Body of pancreas (tissue), 4 donors: ENCODE measurements around the gene SHC1. TPM values are rescaled to one million over a fixed set of nuclear protein-coding genes. Genes with fewer than 3 reads are reported as not detected.

Experiments
- ATAC-seq: fragments of 150-250 bp; one replicate; pipeline ENCODE4 v1.9.1; 2016
- DNase-seq, 4 donors: peaks; one replicate each; pipeline ENCODE4 v3.0.0-alpha.2; 2019
- H3K27ac ChIP-seq, 4 donors: fragments of 200-600 bp; sonication (generic); 1 replicate in 3 of 4; 2 replicates in 1 of 4; pipeline versions ENCODE4 v1.5.1 to v1.6.1; 2016 to 2019; ENCODE audit warnings: mild to moderate bottlenecking in 1 of 4, mixed read lengths in 1 of 4, moderate library complexity in 1 of 4
- H3K27me3 ChIP-seq, 2 donors: fragments of 200-600 bp; sonication (generic); one replicate each; pipeline ENCODE4 v1.6.0; 2016; ENCODE audit warnings: mild to moderate bottlenecking in 1 of 2
- H3K36me3 ChIP-seq, 2 donors: fragments of 200-600 bp; sonication (generic); replicated peaks in 1 of 2; 2 replicates each; pipeline ENCODE4 v1.5.1; 2016; ENCODE audit warnings: low read depth in 2 of 2; ENCODE audit not compliant: insufficient read depth in 1 of 2
- H3K4me1 ChIP-seq: fragments of 200-600 bp; sonication (generic); one replicate; pipeline ENCODE4 v1.6.0; 2016
- H3K4me3 ChIP-seq, 2 donors: fragments of 200-600 bp; sonication (generic); 1 replicate in 1 of 2; 2 replicates in 1 of 2; pipeline ENCODE4 v1.5.1; 2016 to 2019
- H3K9me3 ChIP-seq, 3 donors: fragments of 200-600 bp; sonication (generic); 1 replicate in 2 of 3; 2 replicates in 1 of 3; pipeline ENCODE4 v1.5.1; 2016
- POLR2A ChIP-seq, 3 donors: fragments of 450-650 bp; IDR thresholded peaks; one replicate each; pipeline ENCODE4 v1.6.1; 2016; ENCODE audit warnings: antibody characterized with exemption in 3 of 3, mild to moderate bottlenecking in 2 of 3
- WGBS, 2 donors: methylation state at CpG; one replicate each; pipeline ENCODE4 v1.1.5; 2017; 5-methylcytosine and 5-hydroxymethylcytosine counted together
- intact Hi-C: fragments of 100-400 bp; cut with DNase I; formaldehyde crosslinking; loops from one replicate; pipeline ENCODE4 v1.15.1; 2023
- total RNA-seq, 2 donors: library from RNA; depleted of rRNA; stranded (reverse); fragments of >200 nt; gene quantifications; one replicate each; pipeline ENCODE4 v1.1.0, GENCODE V29; 2016
- TF ChIP-seq, protein P1 (sequence below), 7 experiments: fragments of 450-650 bp in 4 of 7; fragments of 200-600 bp in 3 of 7; sonication (generic) in 3 of 7; IDR thresholded peaks; one replicate each; pipeline ENCODE4 v1.5.1; 2016 to 2019; ENCODE audit warnings: antibody characterized with exemption in 7 of 7

The SHC1 gene
- total RNA-seq, 2 donors from 2014 or later: 38.1 to 45.5 TPM

DNA sequence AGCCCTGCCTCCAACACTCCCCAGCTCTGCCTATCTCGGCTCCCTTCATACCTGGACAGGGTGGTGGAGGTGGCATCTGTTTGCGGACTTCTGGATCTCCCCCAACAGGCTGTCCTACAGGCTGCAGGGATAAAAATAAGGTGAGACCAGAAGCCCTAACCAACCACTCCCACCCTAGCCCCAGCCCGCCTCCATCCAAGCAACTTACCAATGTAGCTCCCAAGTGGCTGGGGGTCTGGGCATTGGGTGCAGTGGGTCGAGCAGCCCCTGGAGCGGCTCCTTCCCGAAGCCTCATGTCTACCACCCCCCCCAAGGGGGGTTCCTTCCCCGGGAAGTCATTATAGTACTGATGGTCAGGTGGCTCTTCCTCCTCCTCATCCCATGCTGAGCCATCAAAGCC, 4.4 kb downstream of the SHC1 start:
- DNase-seq: no peak
- no peaks in the 10 kb centered on the region for H3K9me3 ChIP-seq
- H3K27ac ChIP-seq: no peak overlapping the region
- peaks cover 7 to 30% of the 10 kb centered on the region in 2 donors for H3K36me3 ChIP-seq
- 80 to 88% methylated on average over 4 to 7 of the region's 7 CpGs for WGBS, 2 donors
- no peak for ATAC-seq
- H3K4me1 ChIP-seq: peaks cover 35% of the 10 kb centered on the region
- TF ChIP-seq POLR2A (IDR thresholded peaks at IDR 0.05): no peak
- TF ChIP-seq, protein P1, sequence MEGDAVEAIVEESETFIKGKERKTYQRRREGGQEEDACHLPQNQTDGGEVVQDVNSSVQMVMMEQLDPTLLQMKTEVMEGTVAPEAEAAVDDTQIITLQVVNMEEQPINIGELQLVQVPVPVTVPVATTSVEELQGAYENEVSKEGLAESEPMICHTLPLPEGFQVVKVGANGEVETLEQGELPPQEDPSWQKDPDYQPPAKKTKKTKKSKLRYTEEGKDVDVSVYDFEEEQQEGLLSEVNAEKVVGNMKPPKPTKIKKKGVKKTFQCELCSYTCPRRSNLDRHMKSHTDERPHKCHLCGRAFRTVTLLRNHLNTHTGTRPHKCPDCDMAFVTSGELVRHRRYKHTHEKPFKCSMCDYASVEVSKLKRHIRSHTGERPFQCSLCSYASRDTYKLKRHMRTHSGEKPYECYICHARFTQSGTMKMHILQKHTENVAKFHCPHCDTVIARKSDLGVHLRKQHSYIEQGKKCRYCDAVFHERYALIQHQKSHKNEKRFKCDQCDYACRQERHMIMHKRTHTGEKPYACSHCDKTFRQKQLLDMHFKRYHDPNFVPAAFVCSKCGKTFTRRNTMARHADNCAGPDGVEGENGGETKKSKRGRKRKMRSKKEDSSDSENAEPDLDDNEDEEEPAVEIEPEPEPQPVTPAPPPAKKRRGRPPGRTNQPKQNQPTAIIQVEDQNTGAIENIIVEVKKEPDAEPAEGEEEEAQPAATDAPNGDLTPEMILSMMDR (IDR thresholded peaks at IDR 0.05): no peak
- no peaks in the 10 kb centered on the region for H3K27me3 ChIP-seq
- intact Hi-C loops: no loop called here
- no peak overlapping the region for H3K4me3 ChIP-seq

DNA sequence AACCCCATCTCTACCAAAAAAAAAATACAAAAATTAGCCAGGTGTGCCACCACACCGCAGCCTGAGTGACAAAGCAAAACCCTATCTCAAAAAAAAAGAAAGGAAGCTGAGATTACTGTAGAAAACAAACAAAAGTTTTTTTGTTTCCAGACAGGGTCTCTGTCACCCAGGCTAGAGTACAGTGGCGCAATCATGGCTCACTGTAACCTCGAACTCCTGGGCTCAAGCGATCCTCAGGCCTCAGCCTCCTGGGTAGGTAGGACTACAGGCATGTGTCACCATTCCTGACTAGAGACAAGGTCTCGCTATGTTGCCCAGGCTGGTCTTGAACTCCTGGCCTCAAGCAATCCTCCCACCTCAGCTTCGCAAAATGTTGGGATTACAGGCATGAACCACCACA, 6.2 kb downstream of the SHC1 start:
- DNase-seq: no peak
- intact Hi-C loops: loop anchor here (5.0 kb wide), 1 partner anchor 48 kb away; no protein-coding TSS in a partner anchor
- TF ChIP-seq, protein P1 (IDR thresholded peaks at IDR 0.05): no peak
- peaks cover 27% of the 10 kb centered on the region for H3K4me1 ChIP-seq
- no peak for ATAC-seq
- no peak overlapping the region for H3K4me3 ChIP-seq
- H3K9me3 ChIP-seq: no peaks in the 10 kb centered on the region
- H3K36me3 ChIP-seq: peaks cover 7 to 30% of the 10 kb centered on the region in 2 donors
- 65 to 68% methylated on average over 4 to 6 of the region's 6 CpGs for WGBS, 2 donors
- no peaks in the 10 kb centered on the region for H3K27me3 ChIP-seq
- H3K27ac ChIP-seq: no peak overlapping the region

DNA sequence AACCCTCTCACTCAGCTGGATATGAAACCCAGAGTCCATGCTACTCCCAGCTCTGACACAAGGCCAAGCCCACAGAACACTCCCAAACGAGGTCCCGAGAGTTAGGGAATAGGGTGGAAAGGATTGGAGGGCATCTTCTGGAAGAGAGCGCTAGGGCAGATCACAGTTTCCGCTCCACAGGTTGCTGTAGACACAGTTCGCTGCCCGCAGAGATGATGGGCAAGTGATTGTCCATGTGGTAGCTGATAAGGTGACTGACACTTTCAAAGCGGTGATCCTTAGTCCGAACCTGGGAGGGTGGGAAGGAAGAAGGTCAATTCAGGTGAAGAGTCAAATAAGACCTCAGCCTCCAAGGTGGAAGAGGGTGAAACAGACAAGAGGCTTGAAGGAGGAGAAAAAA, 6.9 kb downstream of the SHC1 start:
- Histone ChIP-seq H3K27ac (no peak overlapping the region), H3K4me1 (peaks cover 24% of the 10 kb centered on the region), H3K27me3 (no peaks in the 10 kb centered on the region), H3K9me3 (no peaks in the 10 kb centered on the region), H3K36me3 (peaks cover 7 to 33% of the 10 kb centered on the region in 2 donors), H3K4me3 (no peak overlapping the region)
- DNase-seq: no peak
- 68 to 71% methylated on average over 8 of the region's 8 CpGs for WGBS, 2 donors
- no peak for ATAC-seq
- intact Hi-C loops: loop anchor here (5.0 kb wide), 1 partner anchor 49 kb away; no protein-coding TSS in a partner anchor
- TF ChIP-seq POLR2A (IDR thresholded peaks at IDR 0.05): no peak
- TF ChIP-seq, protein P1 (IDR thresholded peaks at IDR 0.05): no peak

DNA sequence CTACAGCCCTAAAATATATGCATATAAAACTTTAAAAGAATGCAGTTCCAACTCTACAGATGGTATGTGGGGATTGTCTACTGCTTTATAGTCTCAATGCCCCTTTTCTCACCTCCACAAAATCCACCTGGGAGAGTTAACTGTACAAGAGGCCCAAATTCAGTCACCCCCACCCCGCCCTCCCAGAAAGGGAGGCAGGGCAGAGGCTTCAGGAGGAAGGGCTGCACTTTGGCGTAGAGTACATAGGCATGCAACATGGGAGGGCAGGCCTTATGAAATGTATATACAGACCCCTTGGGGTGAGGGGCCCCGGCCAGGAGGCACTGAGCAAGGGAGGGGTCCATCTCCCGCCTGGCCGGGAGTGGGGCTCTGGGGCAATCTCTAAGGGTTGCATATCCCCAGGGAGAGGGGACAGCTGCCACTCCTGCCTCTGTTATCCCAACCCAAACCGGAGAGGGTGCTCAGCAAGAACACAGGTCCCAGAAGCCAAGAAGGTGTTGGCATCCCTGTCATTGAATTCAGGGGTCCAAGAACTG, 7.7 kb downstream of the SHC1 start:
- Histone ChIP-seq H3K36me3 (peaks cover 7 to 30% of the 10 kb centered on the region in 2 donors), H3K4me3 (no peak overlapping the region), H3K27ac (peak overlapping the region in 3 of 4 donors; percentile 96 to 99 (median 99)), H3K27me3 (no peaks in the 10 kb centered on the region), H3K9me3 (no peaks in the 10 kb centered on the region), H3K4me1 (peaks cover 24% of the 10 kb centered on the region)
- TF ChIP-seq, protein P1 (IDR thresholded peaks at IDR 0.05): no peak
- no peak for TF ChIP-seq POLR2A (IDR thresholded peaks at IDR 0.05)
- no peak for ATAC-seq
- intact Hi-C loops: loop anchor here (5.0 kb wide), 1 partner anchor 49 kb away; no protein-coding TSS in a partner anchor
- no peak for DNase-seq
- 69 to 74% methylated on average over 6 of the region's 6 CpGs for WGBS, 2 donors
